H9 (cell line): ENCODE results near the gene LAMB4. TPM values are rescaled to one million over a fixed set of nuclear protein-coding genes. Genes with fewer than 3 reads are reported as not detected.

ENCODE experiments used
- DNase-seq: peaks from one replicate; pipeline ENCODE4 v3.0.0-alpha.2; 2017
- H2AFZ ChIP-seq: one replicate; pipeline ENCODE4 v1.6.1; 2013; ENCODE audit warnings: mild to moderate bottlenecking, low read length, control low read depth, moderate library complexity
- H2AK5ac ChIP-seq: 2 replicates; pipeline ENCODE4 v1.6.1; 2013; ENCODE audit warnings: low read length, control low read depth, mixed read lengths; ENCODE audit not compliant: insufficient read length
- H2BK120ac ChIP-seq: one replicate; pipeline ENCODE4 v1.6.1; 2013; ENCODE audit warnings: low read depth, mild to moderate bottlenecking, low read length, control low read depth, inconsistent platforms; ENCODE audit not compliant: poor library complexity, severe bottlenecking
- H2BK12ac ChIP-seq: 2 replicates; pipeline ENCODE4 v1.6.1; 2013; ENCODE audit warnings: low read length, control low read depth, mixed read lengths, low read depth; ENCODE audit not compliant: insufficient read length
- H2BK15ac ChIP-seq: 2 replicates; pipeline ENCODE4 v1.6.1; 2013; ENCODE audit warnings: low read depth, low read length, control low read depth
- H2BK20ac ChIP-seq: one replicate; pipeline ENCODE4 v1.6.1; 2013; ENCODE audit warnings: low read depth, mild to moderate bottlenecking, low read length, control low read depth, inconsistent platforms; ENCODE audit not compliant: poor library complexity, severe bottlenecking
- H2BK5ac ChIP-seq: 2 replicates; pipeline ENCODE4 v1.6.1; 2013; ENCODE audit warnings: low read length, control low read depth, mixed read lengths; ENCODE audit not compliant: insufficient read length
- H3K14ac ChIP-seq: 2 replicates; pipeline ENCODE4 v1.6.1; 2013; ENCODE audit warnings: low read length, control low read depth; ENCODE audit not compliant: insufficient read depth
- H3K18ac ChIP-seq: 2 replicates; pipeline ENCODE4 v1.6.1; 2013; ENCODE audit warnings: low read depth, mild to moderate bottlenecking, mixed read lengths, low read length, control low read depth; ENCODE audit not compliant: insufficient read length
- H3K23ac ChIP-seq: 2 replicates; pipeline ENCODE4 v1.6.1; 2013; ENCODE audit warnings: low read length, control low read depth, mixed read lengths, low read depth; ENCODE audit not compliant: insufficient read length
- H3K23me2 ChIP-seq: 2 replicates; pipeline ENCODE4 v1.6.1; 2013; ENCODE audit warnings: low read depth, mild to moderate bottlenecking, mixed read lengths, low read length, control low read depth; ENCODE audit not compliant: insufficient read length, poor library complexity, severe bottlenecking
- H3K27ac ChIP-seq: 2 replicates; pipeline ENCODE4 v1.5.1; 2013; ENCODE audit warnings: low read length, control low read depth, mixed read lengths, low read depth; ENCODE audit not compliant: insufficient read length
- H3K27me3 ChIP-seq: 2 replicates; pipeline ENCODE4 v1.6.1; 2013; ENCODE audit warnings: low read length, control low read depth, inconsistent platforms; ENCODE audit not compliant: insufficient read depth
- H3K4ac ChIP-seq: 2 replicates; pipeline ENCODE4 v1.6.1; 2013; ENCODE audit warnings: low read depth, mild to moderate bottlenecking, control low read depth, inconsistent platforms, low read length, moderate library complexity
- H3K4me1 ChIP-seq: 2 replicates; pipeline ENCODE4 v1.6.1; 2013; ENCODE audit warnings: low read length, control low read depth, inconsistent platforms; ENCODE audit not compliant: insufficient read depth
- H3K4me2 ChIP-seq: 2 replicates; pipeline ENCODE4 v1.6.1; 2013; ENCODE audit warnings: low read length, control low read depth, mixed read lengths; ENCODE audit not compliant: insufficient read length, insufficient read depth
- H3K56ac ChIP-seq: 2 replicates; pipeline ENCODE4 v1.6.1; 2013; ENCODE audit warnings: low read depth, mild to moderate bottlenecking, mixed read lengths, low read length, control low read depth; ENCODE audit not compliant: insufficient read length
- H3K79me1 ChIP-seq: 2 replicates; pipeline ENCODE4 v1.6.1; 2013; ENCODE audit warnings: low read depth, mild to moderate bottlenecking, moderate library complexity, low read length, control low read depth, inconsistent platforms; ENCODE audit not compliant: insufficient read depth, poor library complexity, severe bottlenecking
- H3K79me2 ChIP-seq: 2 replicates; pipeline ENCODE4 v1.6.1; 2013; ENCODE audit warnings: low read length, control low read depth, inconsistent platforms; ENCODE audit not compliant: insufficient read depth
- H3K9ac ChIP-seq: 2 replicates; pipeline ENCODE4 v1.6.1; 2013; ENCODE audit warnings: low read length, control low read depth, mixed read lengths; ENCODE audit not compliant: insufficient read length; ENCODE audit errors: extremely low read depth
- H3K9me3 ChIP-seq: one replicate; pipeline ENCODE4 v1.6.1; 2013; ENCODE audit warnings: low read depth, low read length, inconsistent platforms; ENCODE audit not compliant: control insufficient read depth
- H3T11ph ChIP-seq: one replicate; pipeline ENCODE4 v1.6.1; 2013; ENCODE audit warnings: mild to moderate bottlenecking, low read length, control low read depth, inconsistent platforms
- H4K20me1 ChIP-seq: one replicate; pipeline ENCODE4 v1.6.1; 2013; ENCODE audit not compliant: control insufficient read depth, insufficient read length, insufficient read depth
- H4K5ac ChIP-seq: 2 replicates; pipeline ENCODE4 v1.6.1; 2013; ENCODE audit warnings: low read depth, mild to moderate bottlenecking, mixed read lengths, low read length, control low read depth; ENCODE audit not compliant: insufficient read length
- H4K8ac ChIP-seq: replicated peaks from 2 replicates; pipeline ENCODE4 v1.6.1; 2013; ENCODE audit warnings: low read length, control low read depth, mixed read lengths, low read depth; ENCODE audit not compliant: insufficient read length
- H4K91ac ChIP-seq: 2 replicates; pipeline ENCODE4 v1.6.1; 2013; ENCODE audit warnings: low read depth, mild to moderate bottlenecking, moderate library complexity, mixed read lengths, low read length, control low read depth; ENCODE audit not compliant: insufficient read length
- H3K27ac Mint-ChIP-seq, 3 experiments: 2 replicates in 2 of 3; 3 replicates in 1 of 3; pipeline ENCODE4 v1.8.0; 2020 to 2021; ENCODE audit warnings: mixed read lengths in 3 of 3, mild to moderate bottlenecking in 1 of 3, moderate library complexity in 1 of 3
- H3K27me3 Mint-ChIP-seq: 2 replicates; pipeline ENCODE4 v1.8.0; 2021; ENCODE audit warnings: low read depth, mild to moderate bottlenecking, moderate library complexity, mixed read lengths
- H3K36me3 Mint-ChIP-seq, 3 experiments: 2 replicates in 2 of 3; 3 replicates in 1 of 3; pipeline ENCODE4 v1.8.0; 2020 to 2021; ENCODE audit warnings: low read depth in 3 of 3, mixed read lengths in 3 of 3; ENCODE audit not compliant: insufficient read depth in 1 of 3
- H3K4me1 Mint-ChIP-seq, 2 experiments: 2 replicates each; pipeline ENCODE4 v1.8.0; 2020; ENCODE audit warnings: mixed read lengths in 2 of 2
- H3K4me3 Mint-ChIP-seq, 2 experiments: 2 replicates in 1 of 2; 3 replicates in 1 of 2; pipeline ENCODE4 v1.8.0; 2020 to 2021; ENCODE audit warnings: mild to moderate bottlenecking in 2 of 2, mixed read lengths in 2 of 2, moderate library complexity in 1 of 2
- H3K9me3 Mint-ChIP-seq, 2 experiments: 2 replicates in 1 of 2; 3 replicates in 1 of 2; pipeline ENCODE4 v1.8.0; 2020; ENCODE audit warnings: mild to moderate bottlenecking in 2 of 2, mixed read lengths in 2 of 2, moderate library complexity in 1 of 2
- CTCF ChIP-seq: fragments of 200-600 bp; sonication (generic); conservative IDR thresholded peaks from 3 replicates; pipeline ENCODE4 v1.8.0; 2021; ENCODE audit warnings: antibody characterized with exemption, mild to moderate bottlenecking
- WGBS: extraction: QIAGEN DNeasy Blood & Tissue Kit; methylation state at CpG from one replicate; pipeline ENCODE4 v1.1.7; 2013; ENCODE audit warnings: missing lambda C conversion rate, low lambda C conversion rate, mixed read lengths; ENCODE audit not compliant: insufficient read length; ENCODE audit errors: extremely low coverage; 5-methylcytosine and 5-hydroxymethylcytosine counted together
- total RNA-seq: library from RNA; stranded (reverse); gene quantifications from 2 replicates; pipeline ENCODE4 v1.2.1, GENCODE V29; 2021

The LAMB4 gene
- total RNA-seq, 1 experiment from 2014 or later: not detected

GRCh38 chr7:108129018-108129965 lies 869 bp downstream of the LAMB4 start:
- Histone ChIP-seq H2BK20ac (no peak overlapping the region), H3K56ac (no peak overlapping the region), H3K4ac (no peak overlapping the region), H3T11ph (no peak overlapping the region), H3K14ac (no peak overlapping the region), H4K5ac (no peak overlapping the region), H2BK12ac (no peak overlapping the region), H2BK5ac (no peak overlapping the region), H3K4me1 (no peaks in the 10 kb centered on the region), H3K4me2 (no peak overlapping the region), H2BK15ac (no peak overlapping the region), H3K9me3 (no peaks in the 10 kb centered on the region), H2AFZ (no peak overlapping the region), H3K27ac (no peak overlapping the region), H2BK120ac (no peak overlapping the region), H3K27me3 (no peaks in the 10 kb centered on the region), H3K79me2 (no peaks in the 10 kb centered on the region), H3K23me2 (no peaks in the 10 kb centered on the region), H3K23ac (no peak overlapping the region), H4K91ac (no peak overlapping the region), H3K79me1 (no peaks in the 10 kb centered on the region), H3K18ac (no peak overlapping the region), H2AK5ac (no peak overlapping the region), H3K9ac (no peak overlapping the region), H4K8ac (no peak overlapping the region), H4K20me1 (no peaks in the 10 kb centered on the region)
- Mint-ChIP-seq H3K4me3 (no peak overlapping the region), H3K36me3 (no peaks in the 10 kb centered on the region), H3K27me3 (peaks cover 1% of the 10 kb centered on the region; the same call in 1 of the 2 replicates), H3K27ac (no peak overlapping the region), H3K4me1 (peaks cover 5 to 9% of the 10 kb centered on the region in 2 experiments), H3K9me3 (no peaks in the 10 kb centered on the region)
- no peak for DNase-seq
- TF ChIP-seq CTCF: no peak
- no CpG with 5 or more reads among the region's 7 CpGs for WGBS
